BLaER1 (cell line): ENCODE data around the gene TECTA.
"Not testable (repeated sequence)": the region's sequence is repeated elsewhere in the genome, so short reads cannot be mapped to it uniquely, and the experiment has no call there.

Source experiments
- H3K27ac ChIP-seq: shearing (Covaris generic); formaldehyde crosslinking; 2 replicates; pipeline ENCODE4 v1.8.1; 2022
- H3K27me3 ChIP-seq: shearing (Covaris generic); formaldehyde crosslinking; 2 replicates; pipeline ENCODE4 v1.8.1; 2022
- H3K36me3 ChIP-seq: shearing (Covaris generic); formaldehyde crosslinking; 2 replicates; pipeline ENCODE4 v1.8.1; 2022
- H3K4me1 ChIP-seq: shearing (Covaris generic); formaldehyde crosslinking; 2 replicates; pipeline ENCODE4 v1.8.1; 2022
- H3K4me2 ChIP-seq: shearing (Covaris generic); formaldehyde crosslinking; 2 replicates; pipeline ENCODE4 v1.8.1; 2022
- H3K4me3 ChIP-seq: shearing (Covaris generic); formaldehyde crosslinking; 2 replicates; pipeline ENCODE4 v1.8.1; 2022
- H3K9ac ChIP-seq: shearing (Covaris generic); formaldehyde crosslinking; 2 replicates; pipeline ENCODE4 v1.8.1; 2022
- H3K9me3 ChIP-seq: shearing (Covaris generic); formaldehyde crosslinking; 2 replicates; pipeline ENCODE4 v1.8.1; 2022
- H4K20me1 ChIP-seq: shearing (Covaris generic); formaldehyde crosslinking; 2 replicates; pipeline ENCODE4 v1.8.1; 2022
- Cebpa-rat ChIP-seq: shearing (Covaris generic); IDR thresholded peaks from 2 replicates; pipeline ENCODE4 v1.8.1; 2022

Gene TECTA

DNA sequence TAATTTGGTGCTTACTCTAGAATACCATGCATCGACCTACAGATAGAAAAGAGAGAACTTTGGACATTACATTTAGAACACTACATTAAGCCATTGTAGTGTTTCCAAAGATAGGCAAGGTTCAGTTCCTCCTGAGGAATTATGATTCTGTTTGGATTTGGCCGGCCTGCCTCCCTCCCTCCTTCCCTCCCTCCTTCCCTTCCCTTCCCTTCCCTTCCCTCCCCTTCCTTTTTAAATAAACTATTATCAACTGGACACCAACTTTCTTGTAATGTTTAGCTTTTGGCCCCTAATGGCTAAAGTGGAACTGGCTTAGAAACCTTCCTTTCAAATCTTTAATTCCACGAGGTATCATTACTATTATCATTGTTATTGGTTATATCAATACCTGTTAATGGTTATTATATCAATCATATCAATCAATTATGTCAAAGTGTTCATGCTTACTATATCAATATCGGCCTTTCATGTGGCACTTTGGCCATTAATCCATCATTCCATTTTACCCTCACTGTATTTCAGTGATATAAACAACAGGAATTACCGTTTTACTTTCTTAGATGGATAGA, 60.4 kb downstream of the TECTA start:
- Histone ChIP-seq H3K9me3 (no peaks in the 10 kb centered on the region), H3K36me3 (no peaks in the 10 kb centered on the region), H3K4me2 (no peak overlapping the region), H3K4me3 (no peak overlapping the region), H4K20me1 (no peaks in the 10 kb centered on the region), H3K27ac (no peak overlapping the region), H3K9ac (no peak overlapping the region), H3K4me1 (no peaks in the 10 kb centered on the region), H3K27me3 (no peaks in the 10 kb centered on the region)
- TF ChIP-seq Cebpa-rat, result no peak

GRCh38 chr11:121163658-121164308, 62.7 kb downstream of the TECTA start:
- no peak overlapping the region for H3K4me3 ChIP-seq
- no peaks in the 10 kb centered on the region for H4K20me1 ChIP-seq
- no peak overlapping the region for H3K4me2 ChIP-seq
- H3K9ac ChIP-seq, result no peak overlapping the region
- no peak overlapping the region for H3K27ac ChIP-seq
- no peaks in the 10 kb centered on the region for H3K27me3 ChIP-seq
- TF ChIP-seq Cebpa-rat, result no peak
- no peaks in the 10 kb centered on the region for H3K4me1 ChIP-seq
- H3K9me3 ChIP-seq, result no peaks in the 10 kb centered on the region
- H3K36me3 ChIP-seq, result no peaks in the 10 kb centered on the region

DNA sequence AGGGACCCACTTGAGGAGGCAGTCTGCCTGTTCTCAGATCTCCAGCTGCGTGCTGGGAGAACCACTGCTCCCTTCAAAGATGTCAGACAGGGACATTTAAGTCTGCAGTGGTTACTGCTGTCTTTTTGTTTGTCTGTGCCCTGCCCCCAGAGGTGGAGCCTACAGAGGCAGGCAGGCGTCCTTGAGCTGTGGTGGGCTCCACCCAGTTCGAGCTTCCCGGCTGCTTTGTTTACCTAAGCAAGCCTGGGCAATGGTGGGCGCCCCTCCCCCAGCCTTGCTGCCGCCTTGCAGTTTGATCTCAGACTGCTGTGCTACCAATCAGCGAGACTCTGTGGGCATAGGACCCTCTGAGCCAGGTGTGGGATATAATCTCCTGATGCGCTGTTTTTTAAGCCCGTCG, 76.6 kb downstream of the TECTA start:
- H3K4me2 ChIP-seq, H4K20me1 ChIP-seq, H3K27me3 ChIP-seq, H3K9ac ChIP-seq, H3K36me3 ChIP-seq, H3K4me3 ChIP-seq, H3K27ac ChIP-seq, H3K4me1 ChIP-seq: not testable (repeated sequence)
- peaks cover 30% of the 10 kb centered on the region for H3K9me3 ChIP-seq

GRCh38 chr11:121179306-121179705, 78.3 kb downstream of the TECTA start:
- Histone ChIP-seq H3K4me3 (no peak overlapping the region), H3K4me2 (no peak overlapping the region), H3K27me3 (no peaks in the 10 kb centered on the region), H4K20me1 (no peaks in the 10 kb centered on the region), H3K27ac (no peak overlapping the region), H3K4me1 (no peaks in the 10 kb centered on the region), H3K9ac (no peak overlapping the region), H3K9me3 (peaks cover 37% of the 10 kb centered on the region), H3K36me3 (no peaks in the 10 kb centered on the region)
- TF ChIP-seq Cebpa-rat, result no peak

DNA sequence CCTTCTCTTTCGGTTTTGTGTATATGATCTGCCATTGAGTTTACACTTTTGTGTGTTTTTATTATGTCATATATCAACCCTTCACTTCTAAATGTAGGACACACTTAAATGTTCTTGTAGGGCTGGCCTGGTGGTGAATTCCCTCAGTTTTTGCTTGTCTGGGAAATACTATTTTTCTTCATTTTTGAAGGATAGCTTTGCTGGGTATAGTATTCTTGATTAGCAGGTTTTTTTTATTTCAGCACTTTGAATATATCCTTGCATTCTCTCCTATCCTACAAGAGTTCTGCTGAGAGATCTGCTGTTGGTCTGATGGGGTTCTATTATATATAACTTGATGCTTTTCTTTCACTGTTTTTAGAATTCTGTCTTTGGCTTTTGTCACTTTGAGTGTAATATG, 79.1 kb downstream of the TECTA start:
- peaks cover 37% of the 10 kb centered on the region for H3K9me3 ChIP-seq
- H3K4me2 ChIP-seq, result no peak overlapping the region
- no peak overlapping the region for H3K27ac ChIP-seq
- no peak overlapping the region for H3K9ac ChIP-seq
- TF ChIP-seq Cebpa-rat, result no peak
- no peaks in the 10 kb centered on the region for H3K27me3 ChIP-seq
- no peaks in the 10 kb centered on the region for H3K36me3 ChIP-seq
- no peaks in the 10 kb centered on the region for H3K4me1 ChIP-seq
- no peaks in the 10 kb centered on the region for H4K20me1 ChIP-seq
- no peak overlapping the region for H3K4me3 ChIP-seq

DNA sequence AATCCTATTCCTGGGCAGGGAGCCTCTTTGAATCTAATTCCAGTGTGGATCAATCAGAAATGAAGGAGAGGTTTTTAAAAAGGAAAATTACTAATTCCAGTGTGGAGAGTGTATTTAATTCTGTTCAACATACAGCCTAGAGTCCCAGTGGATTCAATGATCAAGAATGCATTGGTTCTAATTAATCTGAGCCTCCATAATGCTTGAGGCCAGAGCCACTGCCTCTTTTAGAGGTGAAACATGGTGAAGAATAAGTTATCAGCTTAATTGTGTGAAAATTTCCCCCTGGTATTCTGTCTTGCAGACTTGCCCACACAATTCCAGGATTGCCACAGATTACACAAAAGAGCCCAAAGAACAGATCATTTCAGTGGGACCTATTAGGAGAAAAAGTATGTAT, 87.7 kb downstream of the TECTA start:
- H3K4me2 ChIP-seq, result no peak overlapping the region
- no peaks in the 10 kb centered on the region for H3K27me3 ChIP-seq

DNA sequence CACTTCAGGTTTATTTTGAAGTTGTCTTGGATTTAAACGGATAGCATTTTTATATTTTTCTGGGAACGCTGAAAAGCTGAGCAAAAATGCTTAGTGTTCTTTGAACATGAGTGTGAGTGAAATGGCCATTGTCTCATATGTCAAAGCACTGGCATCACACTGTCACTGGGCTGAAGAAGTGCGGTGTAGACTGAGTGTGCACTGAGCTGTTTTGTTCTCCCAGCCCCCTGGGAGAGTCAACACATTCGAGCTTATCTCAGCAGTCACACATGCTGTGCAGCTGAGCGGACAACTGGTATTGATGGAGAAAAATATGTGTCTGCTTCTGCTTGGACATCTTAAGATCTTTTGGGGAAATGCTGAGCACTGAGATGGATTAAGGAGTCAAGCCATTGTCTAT, 90.8 kb downstream of the TECTA start:
- H3K27me3 ChIP-seq, result no peaks in the 10 kb centered on the region
- no peak for TF ChIP-seq Cebpa-rat

More for the DNA sequence above, 87.7 kb downstream of the TECTA start:
- Histone ChIP-seq H3K4me3 (no peak overlapping the region), H3K9me3 (no peaks in the 10 kb centered on the region), H3K36me3 (no peaks in the 10 kb centered on the region), H3K27ac (no peak overlapping the region), H4K20me1 (no peaks in the 10 kb centered on the region), H3K9ac (no peak overlapping the region), H3K4me1 (no peaks in the 10 kb centered on the region)
- no peak for TF ChIP-seq Cebpa-rat

DNA sequence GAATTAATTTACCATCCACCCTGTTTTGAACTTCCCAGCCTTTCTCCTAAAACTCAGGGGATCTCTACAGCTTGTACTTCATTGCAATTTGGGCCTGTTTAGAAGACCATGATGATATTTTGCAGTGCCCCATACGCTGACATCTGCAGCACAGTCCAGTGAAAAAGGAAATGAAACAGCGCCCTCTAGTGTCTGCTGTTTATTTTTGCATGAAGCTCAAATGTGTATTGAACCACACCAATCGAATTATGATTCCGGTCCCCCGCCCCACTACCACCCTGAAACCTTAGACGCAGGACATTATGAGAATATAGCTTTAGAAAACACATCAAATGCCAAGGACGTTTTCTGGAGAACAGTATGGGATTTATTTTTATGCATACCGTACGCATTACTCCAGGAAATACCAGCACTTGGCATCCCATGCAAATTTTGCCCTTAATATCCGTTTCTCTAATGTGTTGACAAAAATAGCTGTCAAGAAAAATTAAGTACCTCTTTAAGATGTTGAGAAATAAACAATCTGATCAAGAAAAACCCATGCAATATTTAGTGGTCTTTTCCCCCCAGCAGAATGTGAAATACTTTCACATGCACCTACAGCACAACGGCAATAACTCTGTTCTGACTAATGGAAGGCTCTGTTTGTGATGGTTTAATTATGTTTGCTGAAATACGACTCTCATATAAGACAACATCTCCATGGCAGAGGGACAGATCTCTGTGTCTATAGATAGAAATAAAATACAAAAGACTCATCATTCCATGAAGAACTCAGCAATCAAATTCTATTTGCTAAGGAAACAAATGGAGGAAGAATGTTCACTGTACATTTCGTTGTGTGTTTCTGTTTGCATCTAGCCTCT, 93.9 kb downstream of the TECTA start:
- Histone ChIP-seq H4K20me1 (no peaks in the 10 kb centered on the region), H3K4me2 (peak overlapping the region; percentile 66), H3K27ac (no peak overlapping the region), H3K36me3 (no peaks in the 10 kb centered on the region), H3K27me3 (no peaks in the 10 kb centered on the region), H3K4me3 (no peak overlapping the region), H3K4me1 (peaks cover 12% of the 10 kb centered on the region), H3K9ac (no peak overlapping the region), H3K9me3 (no peaks in the 10 kb centered on the region)
- no peak for TF ChIP-seq Cebpa-rat

More for the DNA sequence above, 90.8 kb downstream of the TECTA start:
- no peaks in the 10 kb centered on the region for H4K20me1 ChIP-seq
- H3K4me1 ChIP-seq, result peaks cover 5% of the 10 kb centered on the region
- H3K9ac ChIP-seq, result no peak overlapping the region
- H3K36me3 ChIP-seq, result no peaks in the 10 kb centered on the region
- no peak overlapping the region for H3K4me2 ChIP-seq
- no peak overlapping the region for H3K4me3 ChIP-seq
- H3K27ac ChIP-seq, result no peak overlapping the region
- H3K9me3 ChIP-seq, result no peaks in the 10 kb centered on the region

GRCh38 chr11:121198491-121198890, 97.4 kb downstream of the TECTA start:
- peaks cover 12% of the 10 kb centered on the region for H3K4me1 ChIP-seq
- H3K4me2 ChIP-seq, result peak overlapping the region; percentile 26
- H3K27ac ChIP-seq, result no peak overlapping the region
- H3K4me3 ChIP-seq, result no peak overlapping the region
- no peaks in the 10 kb centered on the region for H4K20me1 ChIP-seq
- no peaks in the 10 kb centered on the region for H3K27me3 ChIP-seq
- no peaks in the 10 kb centered on the region for H3K36me3 ChIP-seq
- no peaks in the 10 kb centered on the region for H3K9me3 ChIP-seq
- no peak overlapping the region for H3K9ac ChIP-seq
- TF ChIP-seq Cebpa-rat, result no peak

DNA sequence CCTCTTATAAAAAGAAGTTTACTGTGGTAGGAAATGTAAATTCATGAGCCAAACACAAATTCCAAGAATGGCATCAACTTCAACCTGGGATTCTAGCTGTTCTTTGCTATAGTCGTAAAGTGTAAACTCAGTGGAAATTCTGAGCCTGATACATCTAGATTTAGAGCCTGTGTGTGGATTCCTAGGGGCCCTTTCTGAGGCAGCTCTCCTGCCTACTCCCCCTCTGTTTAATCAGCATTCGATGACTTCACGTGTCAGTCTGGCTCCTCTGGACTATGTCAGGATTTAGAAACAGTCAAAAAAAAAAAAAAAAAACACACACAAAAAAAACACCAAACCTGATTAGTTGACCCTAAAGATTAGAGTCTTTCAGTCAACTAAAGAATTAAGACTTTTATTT, 98.5 kb downstream of the TECTA start:
- Histone ChIP-seq H3K9me3 (no peaks in the 10 kb centered on the region), H3K27ac (no peak overlapping the region), H3K4me3 (no peak overlapping the region), H3K27me3 (no peaks in the 10 kb centered on the region), H3K9ac (no peak overlapping the region), H4K20me1 (no peaks in the 10 kb centered on the region), H3K4me2 (no peak overlapping the region), H3K36me3 (no peaks in the 10 kb centered on the region), H3K4me1 (peaks cover 12% of the 10 kb centered on the region)
- no peak for TF ChIP-seq Cebpa-rat
